ENCODE results near the gene CDK14.

The CDK14 gene

GRCh38 chr7:91249506-91250233, 653.5 kb downstream of the CDK14 start:
- Histone ChIP-seq H3K79me2 (ENCODE audit: insufficient read depth, low read length) (no peaks in the 10 kb centered on the region), H3K4me2 (ENCODE audit: insufficient read depth, low read length) (no peak overlapping the region), H3K4me3 (ENCODE audit: low read depth in 1 of 2, low read length in 2 of 2) (no peak overlapping the region), H2AFZ (ENCODE audit: low read depth, low read length) (no peak overlapping the region), H3K4me1 (ENCODE audit: insufficient read depth, low read length) (no peaks in the 10 kb centered on the region), H3K27ac (ENCODE audit: low read length) (no peak overlapping the region), H4K20me1 (ENCODE audit: insufficient read depth, low read length) (no peaks in the 10 kb centered on the region), H3K9ac (ENCODE audit: low read depth, low read length) (no peak overlapping the region), H3K9me3 (ENCODE audit: insufficient read depth, low read length, severe bottlenecking) (no peaks in the 10 kb centered on the region), H3K27me3 (ENCODE audit: insufficient read depth, low read length, poor library complexity) (peaks cover 4% of the 10 kb centered on the region), H3K36me3 (ENCODE audit: insufficient read depth, low read length) (no peaks in the 10 kb centered on the region)
- no peak for TF ChIP-seq CTCF (IDR thresholded peaks at IDR 0.05; ENCODE audit: borderline replicate concordance, extremely low read depth, low read length, poor library complexity, severe bottlenecking)
- DNase-seq (no peak), ATAC-seq (ENCODE audit: insufficient read depth, low read depth) (no peak)

GRCh38 chr7:91250706-91251105, 654.6 kb downstream of the CDK14 start:
- ATAC-seq (ENCODE audit: insufficient read depth, low read depth) (no peak), DNase-seq (no peak)
- Histone ChIP-seq H4K20me1 (ENCODE audit: insufficient read depth, low read length) (no peaks in the 10 kb centered on the region), H3K4me3 (ENCODE audit: low read depth in 1 of 2, low read length in 2 of 2) (no peak overlapping the region), H3K4me1 (ENCODE audit: insufficient read depth, low read length) (no peaks in the 10 kb centered on the region), H3K4me2 (ENCODE audit: insufficient read depth, low read length) (no peak overlapping the region), H2AFZ (ENCODE audit: low read depth, low read length) (no peak overlapping the region), H3K36me3 (ENCODE audit: insufficient read depth, low read length) (no peaks in the 10 kb centered on the region), H3K27me3 (ENCODE audit: insufficient read depth, low read length, poor library complexity) (peaks cover 4% of the 10 kb centered on the region), H3K79me2 (ENCODE audit: insufficient read depth, low read length) (no peaks in the 10 kb centered on the region), H3K9ac (ENCODE audit: low read depth, low read length) (no peak overlapping the region), H3K27ac (ENCODE audit: low read length) (no peak overlapping the region), H3K9me3 (ENCODE audit: insufficient read depth, low read length, severe bottlenecking) (no peaks in the 10 kb centered on the region)
- TF ChIP-seq EZH2 (IDR thresholded peaks at IDR 0.05; ENCODE audit: borderline replicate concordance, low read depth, low read length, severe bottlenecking), result no peak
- TF ChIP-seq CTCF (IDR thresholded peaks at IDR 0.05; ENCODE audit: borderline replicate concordance, extremely low read depth, low read length, poor library complexity, severe bottlenecking), result no peak

- H4K20me1 ChIP-seq (ENCODE audit: insufficient read depth, low read length), result no peaks in the 10 kb centered on the region
- H3K4me3 ChIP-seq (ENCODE audit: low read depth in 1 of 2, low read length in 2 of 2), result no peak overlapping the region
- DNase-seq (no peak), ATAC-seq (ENCODE audit: insufficient read depth, low read depth) (no peak)
- no peaks in the 10 kb centered on the region for H3K4me1 ChIP-seq (ENCODE audit: insufficient read depth, low read length)
- no peaks in the 10 kb centered on the region for H3K36me3 ChIP-seq (ENCODE audit: insufficient read depth, low read length)
- H3K9ac ChIP-seq (ENCODE audit: low read depth, low read length), result no peak overlapping the region
- TF ChIP-seq CTCF (IDR thresholded peaks at IDR 0.05; ENCODE audit: borderline replicate concordance, extremely low read depth, low read length, poor library complexity, severe bottlenecking) (no peak), EZH2 (IDR thresholded peaks at IDR 0.05; ENCODE audit: borderline replicate concordance, low read depth, low read length, severe bottlenecking) (no peak)
- no peak overlapping the region for H3K27ac ChIP-seq (ENCODE audit: low read length)
- H3K79me2 ChIP-seq (ENCODE audit: insufficient read depth, low read length), result no peaks in the 10 kb centered on the region
- peaks cover 4% of the 10 kb centered on the region for H3K27me3 ChIP-seq (ENCODE audit: insufficient read depth, low read length, poor library complexity)
- no peak overlapping the region for H2AFZ ChIP-seq (ENCODE audit: low read depth, low read length)
- H3K9me3 ChIP-seq (ENCODE audit: insufficient read depth, low read length, severe bottlenecking), result no peaks in the 10 kb centered on the region
- no peak overlapping the region for H3K4me2 ChIP-seq (ENCODE audit: insufficient read depth, low read length)
Measured at GRCh38 chr7:91251877-91252276, 655.8 kb downstream of the CDK14 start.

Measured in DND-41 (cell line).